GM21786 (cell line): Measurements from ENCODE around the gene SPDYE5.

Experiments
- ATAC-seq: cut with Tn5 transposase; IDR thresholded peaks from one replicate; pipeline ENCODE4 v1.9.1; 2021; ENCODE audit not compliant: unreplicated experiment

SPDYE5 gene

DNA sequence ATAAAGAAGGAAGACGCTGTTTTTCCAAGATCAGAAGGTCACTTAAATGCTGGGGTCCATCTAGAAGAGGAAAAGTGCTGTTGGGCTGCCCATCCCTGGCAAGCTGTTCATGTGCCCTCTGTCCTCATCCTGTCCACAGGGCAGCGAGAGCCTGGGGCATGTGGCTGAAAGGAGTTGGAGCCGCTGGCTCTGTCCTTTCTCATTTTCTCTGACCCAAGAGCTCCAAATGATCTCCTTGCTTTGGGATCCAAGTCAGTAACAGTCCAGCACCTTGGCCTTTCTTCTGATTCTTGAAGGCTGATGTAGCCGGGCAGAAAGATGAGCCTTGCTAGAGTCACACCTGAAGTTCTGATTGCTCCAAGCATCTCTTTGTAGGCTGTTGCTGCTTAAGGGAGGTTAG, 44.4 kb downstream of the SPDYE5 start:
- ATAC-seq: no peak

DNA sequence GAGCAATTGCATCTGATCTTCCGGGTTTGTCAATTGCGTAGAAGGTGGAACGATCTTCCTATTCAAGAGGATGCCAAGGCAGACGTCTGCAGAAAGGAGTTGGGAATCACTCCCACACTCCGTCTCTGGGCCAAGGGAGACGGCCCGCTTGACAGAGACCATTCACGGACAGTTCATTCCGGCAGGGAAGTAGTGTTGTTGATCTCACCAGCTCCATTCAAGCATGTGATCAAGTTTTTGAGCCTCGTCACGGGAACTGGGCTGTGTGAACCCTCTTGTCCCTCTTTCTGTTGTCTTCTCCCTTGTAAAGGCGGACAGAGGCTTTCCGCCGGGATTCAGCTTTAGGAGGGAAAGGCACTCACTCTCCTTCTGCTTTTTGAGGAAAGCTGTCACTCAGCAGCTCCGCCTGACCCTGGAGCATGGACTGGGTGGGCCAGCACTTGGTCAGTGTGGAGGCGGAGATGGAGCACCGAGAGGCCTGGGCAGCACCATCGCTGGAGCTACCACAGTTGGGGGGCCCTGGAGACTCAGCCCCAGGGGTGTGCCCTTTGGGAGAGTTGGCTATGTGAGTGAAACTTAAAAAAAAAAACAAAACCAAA, 44.9 kb downstream of the SPDYE5 start:
- ATAC-seq: no peak

DNA sequence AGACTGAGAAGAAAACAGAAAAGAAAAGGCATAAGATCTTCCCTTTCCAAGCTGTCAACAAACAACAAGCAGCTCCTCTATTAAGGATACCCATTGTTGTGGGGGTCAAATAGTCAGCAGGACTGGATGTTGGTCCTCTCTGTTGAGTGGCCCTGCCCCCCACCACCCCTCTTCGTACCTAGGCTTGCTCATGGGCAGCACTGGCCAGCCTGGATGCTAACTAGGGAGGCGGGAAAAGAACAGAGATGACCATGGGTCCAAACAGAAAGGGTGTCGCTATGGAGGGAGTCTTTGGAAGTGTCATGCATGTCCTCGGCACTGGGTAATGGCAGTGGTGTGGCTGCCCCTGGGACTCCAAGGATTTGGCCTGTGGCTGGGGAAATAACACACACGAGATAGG, 45.6 kb downstream of the SPDYE5 start:
- no peak for ATAC-seq

DNA sequence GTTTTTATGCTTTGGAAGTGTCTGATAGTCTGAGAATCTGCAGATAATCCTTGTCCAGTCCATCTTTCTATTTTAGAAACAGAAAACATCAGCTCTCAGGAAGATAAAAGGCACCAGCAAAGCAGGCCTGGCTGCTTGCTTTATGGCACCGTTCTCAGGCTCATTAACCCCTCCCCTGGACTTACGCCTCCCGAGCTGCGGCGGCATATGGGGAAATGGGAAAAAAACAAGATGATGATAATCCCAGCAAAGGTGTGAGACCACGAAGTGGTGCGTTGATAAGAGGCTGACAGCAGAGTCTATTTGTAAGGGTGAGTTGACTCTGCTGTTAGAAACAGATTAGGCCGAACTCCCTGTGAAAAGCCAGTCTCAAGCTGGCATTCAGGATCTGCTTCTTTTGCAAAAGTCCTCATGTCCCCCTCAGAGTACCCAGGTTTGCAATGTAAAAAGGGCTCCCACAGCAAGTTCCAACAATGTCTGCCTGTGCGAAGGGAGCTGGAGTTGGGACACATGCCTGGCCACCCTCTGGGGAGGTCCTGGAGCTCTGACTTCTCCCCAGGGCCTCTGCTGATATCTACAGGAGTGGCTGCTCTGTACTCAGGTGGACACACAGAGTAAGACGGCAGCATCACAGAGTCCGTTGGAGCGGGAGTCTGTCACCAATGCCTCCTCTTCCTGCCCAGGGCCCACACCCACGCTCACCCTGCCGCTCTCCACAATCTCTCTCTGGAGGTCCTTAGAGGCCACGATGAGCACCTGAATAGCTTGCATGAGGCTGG, 54.3 kb downstream of the SPDYE5 start:
- ATAC-seq: no peak
